IMR-90 (cell line): Measurements from ENCODE around the gene ZNF358. TPM values are rescaled to one million over a fixed set of nuclear protein-coding genes. Genes with fewer than 3 reads are reported as not detected.

Source experiments
- ATAC-seq: fragments of 200-7000 bp; cut with Tn5 transposase; 2 replicates; pipeline ENCODE4 v1.9.1; 2020; ENCODE audit warnings: low read depth, mild to moderate bottlenecking, moderate library complexity
- BruUV-seq: library from RNA; stranded (reverse); fragments of 400-500 nt; replicated peaks from 2 replicates; lab custom pipeline; 2021; lab: Mats Ljungman, UMichigan
- CTCF ChIA-PET: fragments of 300-600 bp; formaldehyde crosslinking; extraction: SDS; loops from one replicate; lab custom pipeline; 2021; ENCODE audit warnings: antibody characterized with exemption; lab: Yijun Ruan, JAX
- POLR2A ChIA-PET: fragments of 300-600 bp; sonication (Branson Sonifier 250); formaldehyde crosslinking; loops from one replicate; lab custom pipeline; 2022; ENCODE audit warnings: antibody characterized with exemption; ENCODE audit not compliant: unreplicated experiment; lab: Charles Lee
- DNase-seq: peaks from one replicate; pipeline ENCODE4 v3.0.0; 2013
- H2AFZ ChIP-seq: replicated peaks from 2 replicates; pipeline ENCODE3; 2013; ENCODE audit warnings: low read length, mild to moderate bottlenecking; ENCODE audit not compliant: poor library complexity
- H2AK5ac ChIP-seq: 2 replicates; pipeline ENCODE4 v1.6.1; 2013; ENCODE audit warnings: low read depth, low read length, inconsistent platforms
- H2AK9ac ChIP-seq: replicated peaks from 2 replicates; pipeline ENCODE3; 2013; ENCODE audit warnings: mild to moderate bottlenecking, low read depth, low read length, moderate library complexity; ENCODE audit not compliant: poor library complexity
- H2BK120ac ChIP-seq: 2 replicates; pipeline ENCODE4 v1.6.1; 2013; ENCODE audit warnings: low read depth, low read length, inconsistent platforms
- H2BK15ac ChIP-seq: 3 replicates; pipeline ENCODE4 v1.6.1; 2013; ENCODE audit warnings: low read depth, low read length, inconsistent platforms
- H2BK20ac ChIP-seq: 2 replicates; pipeline ENCODE4 v1.6.1; 2013; ENCODE audit warnings: low read depth, mild to moderate bottlenecking, inconsistent platforms, low read length, moderate library complexity
- H2BK5ac ChIP-seq: 2 replicates; pipeline ENCODE4 v1.6.1; 2013; ENCODE audit warnings: mild to moderate bottlenecking, low read depth, low read length, inconsistent platforms; ENCODE audit not compliant: poor library complexity, severe bottlenecking
- H3K14ac ChIP-seq: replicated peaks from 2 replicates; pipeline ENCODE4 v1.6.1; 2013; ENCODE audit warnings: low read depth, low read length, inconsistent platforms
- H3K18ac ChIP-seq: 2 replicates; pipeline ENCODE4 v1.6.1; 2013; ENCODE audit warnings: low read depth, low read length, control low read depth
- H3K23ac ChIP-seq: 2 replicates; pipeline ENCODE4 v1.6.1; 2013; ENCODE audit warnings: low read depth, low read length, inconsistent platforms
- H3K27ac ChIP-seq: 2 replicates; pipeline ENCODE4 v1.5.1; 2013; ENCODE audit warnings: mild to moderate bottlenecking, control low read depth, low read length; ENCODE audit not compliant: insufficient read depth
- H3K27me3 ChIP-seq: 2 replicates; pipeline ENCODE4 v1.6.1; 2013; ENCODE audit warnings: low read length; ENCODE audit not compliant: control insufficient read depth, insufficient read depth
- H3K36me3 ChIP-seq: 2 replicates; pipeline ENCODE4 v1.6.1; 2013; ENCODE audit warnings: low read length, mixed read lengths; ENCODE audit not compliant: control insufficient read depth, insufficient read depth
- H3K4ac ChIP-seq: 2 replicates; pipeline ENCODE4 v1.6.1; 2013; ENCODE audit warnings: low read depth, low read length, inconsistent platforms
- H3K4me1 ChIP-seq: 2 replicates; pipeline ENCODE4 v1.6.1; 2013; ENCODE audit warnings: low read length, mixed read lengths; ENCODE audit not compliant: control insufficient read depth, insufficient read depth
- H3K4me2 ChIP-seq: 2 replicates; pipeline ENCODE4 v1.6.1; 2013; ENCODE audit warnings: low read depth, mild to moderate bottlenecking, control low read depth, low read length, moderate library complexity
- H3K4me3 ChIP-seq: 2 replicates; pipeline ENCODE4 v1.5.1; 2013; ENCODE audit warnings: low read depth, mild to moderate bottlenecking, control low read depth, low read length, moderate library complexity; ENCODE audit not compliant: insufficient read depth
- H3K56ac ChIP-seq: 2 replicates; pipeline ENCODE4 v1.6.1; 2013; ENCODE audit warnings: low read length, inconsistent platforms; ENCODE audit not compliant: insufficient read depth; ENCODE audit errors: extremely low read depth
- H3K79me1 ChIP-seq, 2 experiments: 2 replicates each; pipeline ENCODE4 v1.6.1; 2013; ENCODE audit warnings: low read length in 2 of 2, inconsistent platforms in 1 of 2, low read depth in 1 of 2
- H3K9ac ChIP-seq: 2 replicates; pipeline ENCODE4 v1.6.1; 2013; ENCODE audit warnings: low read depth, low read length, control low read depth
- H3K9me1 ChIP-seq: 2 replicates; pipeline ENCODE4 v1.6.1; 2013; ENCODE audit warnings: low read length, inconsistent platforms; ENCODE audit not compliant: insufficient read depth
- H3K9me3 ChIP-seq: 2 replicates; pipeline ENCODE4 v1.6.1; 2013; ENCODE audit warnings: low read length; ENCODE audit not compliant: control insufficient read depth, insufficient read depth
- H4K20me1 ChIP-seq: 2 replicates; pipeline ENCODE4 v1.6.1; 2013; ENCODE audit warnings: low read length, inconsistent platforms; ENCODE audit not compliant: insufficient read depth
- H4K5ac ChIP-seq: 2 replicates; pipeline ENCODE4 v1.6.1; 2013; ENCODE audit warnings: mild to moderate bottlenecking, low read depth, low read length, control low read depth
- H4K8ac ChIP-seq, 2 experiments: 2 replicates each; pipeline ENCODE4 v1.6.1; 2013; ENCODE audit warnings: low read depth in 2 of 2, low read length in 2 of 2, control low read depth in 1 of 2, inconsistent platforms in 1 of 2
- H4K91ac ChIP-seq: 2 replicates; pipeline ENCODE4 v1.6.1; 2013; ENCODE audit warnings: low read depth, low read length, inconsistent platforms; ENCODE audit not compliant: insufficient read depth
- BHLHE40 ChIP-seq: fragments of 150-350 bp; IDR thresholded peaks from 2 replicates; pipeline ENCODE4 v1.6.1; 2016; ENCODE audit warnings: mild to moderate bottlenecking, low read depth, low read length
- POLR2A ChIP-seq: IDR thresholded peaks from 2 replicates; pipeline ENCODE4 v1.6.1; 2012; ENCODE audit warnings: mild to moderate bottlenecking, low read depth, low read length
- WGBS, 2 experiments: methylation state at CpG; one replicate each; pipeline versions ENCODE4 v1.1.5 to v1.1.7; 2013; ENCODE audit warnings: missing lambda C conversion rate in 2 of 2; ENCODE audit not compliant: insufficient read length in 1 of 2; ENCODE audit errors: extremely low coverage in 2 of 2; 5-methylcytosine and 5-hydroxymethylcytosine counted together
- dilution Hi-C: fragments of 300-500 bp; cut with HindIII; formaldehyde crosslinking; loops from one replicate; pipeline ENCODE4 v1.14.3; 2018; ENCODE audit warnings: low sequenced_read_pairs; ENCODE audit not compliant: unreplicated experiment
- in situ Hi-C: fragments of 300-500 bp; cut with MboI; formaldehyde crosslinking; loops from 3 replicates; pipeline ENCODE4 v1.14.3; 2019; ENCODE audit warnings: low sequenced_read_pairs, inconsistent platforms, mixed read lengths
- intact Hi-C: fragments of 100-400 bp; cut with micrococcal nuclease; formaldehyde crosslinking; loops from 2 replicates; pipeline ENCODE4 v1.10.0; 2022
- polyA plus RNA-seq, 3 experiments: library from polyadenylated mRNA; depleted of rRNA; stranded (reverse); fragments of >200 nt; gene quantifications; 2 replicates each; pipeline ENCODE4 v1.2.3, GENCODE V29; 2012; ENCODE audit warnings: low replicate concordance in 1 of 3
- total RNA-seq: library from RNA; depleted of rRNA; stranded (reverse); fragments of >200 nt; gene quantifications from 2 replicates; pipeline ENCODE4 v1.2.3, GENCODE V29; 2012
- TF ChIP-seq, protein P1 (sequence below): conservative IDR thresholded peaks from 2 replicates; pipeline ENCODE4 v1.5.1; 2012; ENCODE audit warnings: mild to moderate bottlenecking, low read depth, low read length, improper control_type of control experiment

The ZNF358 gene
- total and polyA plus RNA-seq, 2 of the 4 experiments (the other 2 are of a cell fraction): 5.4 to 30.7 TPM

DNA sequence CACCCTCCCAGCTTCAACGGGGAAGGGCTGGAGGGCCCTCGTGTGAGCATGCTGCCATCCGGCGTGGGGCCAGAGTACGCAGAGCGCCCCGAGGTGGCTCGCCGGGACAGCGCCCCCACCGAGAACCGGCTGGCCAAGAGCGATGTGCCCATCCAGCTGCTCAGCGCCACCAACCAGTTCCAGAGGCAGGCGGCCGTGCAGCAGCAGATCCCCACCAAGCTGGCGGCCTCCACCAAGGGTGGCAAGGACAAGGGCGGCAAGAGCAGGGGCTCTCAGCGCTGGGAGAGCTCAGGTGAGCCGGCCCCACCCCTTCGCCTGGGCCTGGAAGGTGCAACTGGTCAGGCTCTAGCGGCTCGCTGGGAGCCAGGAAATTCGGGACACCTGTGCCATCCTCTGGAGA lies 47.1 kb upstream of the ZNF358 start:
- DNase-seq (no peak), ATAC-seq (no peak)
- Histone ChIP-seq H2AFZ (no peak overlapping the region), H4K5ac (no peak overlapping the region), H3K4me2 (no peak overlapping the region), H2BK15ac (no peak overlapping the region), H3K14ac (no peak overlapping the region), H3K4me1 (no peaks in the 10 kb centered on the region), H4K91ac (no peak overlapping the region), H2BK5ac (no peak overlapping the region), H3K36me3 (peaks cover 55% of the 10 kb centered on the region), H3K27me3 (no peaks in the 10 kb centered on the region), H3K4me3 (no peak overlapping the region), H3K18ac (no peak overlapping the region), H2BK120ac (no peak overlapping the region), H2BK20ac (no peak overlapping the region), H4K8ac (no peak overlapping the region), H2AK5ac (no peak overlapping the region), H3K9ac (no peak overlapping the region), H2AK9ac (no peak overlapping the region), H3K27ac (no peak overlapping the region), H4K20me1 (no peaks in the 10 kb centered on the region), H3K4ac (no peak overlapping the region), H3K79me1 (no peaks in the 10 kb centered on the region), H3K9me1 (0 out of 2 replicates have a peak, but pooled peaks cover 2% of the 10 kb centered on the region), H3K9me3 (no peaks in the 10 kb centered on the region), H3K56ac (no peak overlapping the region), H3K23ac (no peak overlapping the region)
- TF ChIP-seq, protein P1, sequence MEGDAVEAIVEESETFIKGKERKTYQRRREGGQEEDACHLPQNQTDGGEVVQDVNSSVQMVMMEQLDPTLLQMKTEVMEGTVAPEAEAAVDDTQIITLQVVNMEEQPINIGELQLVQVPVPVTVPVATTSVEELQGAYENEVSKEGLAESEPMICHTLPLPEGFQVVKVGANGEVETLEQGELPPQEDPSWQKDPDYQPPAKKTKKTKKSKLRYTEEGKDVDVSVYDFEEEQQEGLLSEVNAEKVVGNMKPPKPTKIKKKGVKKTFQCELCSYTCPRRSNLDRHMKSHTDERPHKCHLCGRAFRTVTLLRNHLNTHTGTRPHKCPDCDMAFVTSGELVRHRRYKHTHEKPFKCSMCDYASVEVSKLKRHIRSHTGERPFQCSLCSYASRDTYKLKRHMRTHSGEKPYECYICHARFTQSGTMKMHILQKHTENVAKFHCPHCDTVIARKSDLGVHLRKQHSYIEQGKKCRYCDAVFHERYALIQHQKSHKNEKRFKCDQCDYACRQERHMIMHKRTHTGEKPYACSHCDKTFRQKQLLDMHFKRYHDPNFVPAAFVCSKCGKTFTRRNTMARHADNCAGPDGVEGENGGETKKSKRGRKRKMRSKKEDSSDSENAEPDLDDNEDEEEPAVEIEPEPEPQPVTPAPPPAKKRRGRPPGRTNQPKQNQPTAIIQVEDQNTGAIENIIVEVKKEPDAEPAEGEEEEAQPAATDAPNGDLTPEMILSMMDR: no peak
- no peak for TF ChIP-seq BHLHE40
- TF ChIP-seq POLR2A: no peak
- dilution Hi-C loops (no loop called here), in situ Hi-C loops (no loop called here), intact Hi-C loops (no loop called here)
- ChIA-PET POLR2A (no interaction called here), CTCF (no interaction called here)
- BruUV-seq: no TSS peak
- 92% methylated on average over 15 of the region's 24 CpGs; no CpG with 5 or more reads in 1 of the 2 experiments for WGBS, 2 experiments
